HG03066 (cell line): Measurements from ENCODE around the gene CERS6.
A peak's percentile ranks its signal among the peaks of the same experiment; 100 is the strongest.
"Not testable (repeated sequence)": the region's sequence is repeated elsewhere in the genome, so short reads cannot be mapped to it uniquely, and the experiment has no call there.

ENCODE experiments used
- ATAC-seq: cut with Tn5 transposase; IDR thresholded peaks from one replicate; pipeline ENCODE4 v1.9.1; 2021; ENCODE audit warnings: low read depth; ENCODE audit not compliant: unreplicated experiment

The CERS6 gene

DNA sequence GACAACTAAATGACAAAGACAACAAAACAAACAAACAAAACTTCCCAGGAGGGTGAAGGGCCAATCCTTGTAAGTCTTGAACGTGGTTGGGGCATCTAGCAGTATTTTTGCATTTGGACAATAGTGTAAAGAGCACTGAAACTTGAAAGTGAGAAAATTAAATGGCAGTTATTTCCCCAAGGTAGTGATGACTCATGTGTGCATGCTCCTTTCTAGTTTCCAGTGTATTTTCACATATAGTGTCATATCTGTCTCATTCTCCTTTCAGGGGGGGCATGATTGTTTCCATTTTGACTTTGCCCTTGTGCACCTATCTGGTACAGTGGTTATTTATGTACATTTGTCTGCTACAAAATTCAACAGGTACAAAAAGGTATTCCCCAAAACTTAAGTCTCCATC is 39.5 kb downstream of the CERS6 start:
- peak; percentile 93 for ATAC-seq

DNA sequence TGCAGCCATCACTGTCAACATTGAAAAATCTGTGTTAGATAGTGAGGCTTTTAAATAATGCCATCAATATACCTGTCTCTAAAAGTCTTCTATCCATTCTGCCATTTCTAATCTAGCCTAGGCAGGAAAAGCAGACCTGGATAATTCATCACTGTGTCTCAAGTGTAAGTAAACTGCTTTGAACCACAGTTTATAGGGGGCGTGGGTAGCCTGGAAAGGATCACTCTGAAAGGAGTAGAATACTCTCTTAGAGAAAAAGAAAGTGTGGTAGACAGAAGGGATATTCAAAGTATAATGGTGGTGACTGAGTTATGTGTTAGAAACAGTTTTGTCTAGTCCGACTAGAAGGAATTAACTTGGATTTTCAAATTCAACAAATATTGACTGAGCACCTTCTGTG is 40.8 kb downstream of the CERS6 start:
- ATAC-seq: no peak

GRCh38 chr2:168499500-168499899 is 43.4 kb downstream of the CERS6 start:
- no peak for ATAC-seq

DNA sequence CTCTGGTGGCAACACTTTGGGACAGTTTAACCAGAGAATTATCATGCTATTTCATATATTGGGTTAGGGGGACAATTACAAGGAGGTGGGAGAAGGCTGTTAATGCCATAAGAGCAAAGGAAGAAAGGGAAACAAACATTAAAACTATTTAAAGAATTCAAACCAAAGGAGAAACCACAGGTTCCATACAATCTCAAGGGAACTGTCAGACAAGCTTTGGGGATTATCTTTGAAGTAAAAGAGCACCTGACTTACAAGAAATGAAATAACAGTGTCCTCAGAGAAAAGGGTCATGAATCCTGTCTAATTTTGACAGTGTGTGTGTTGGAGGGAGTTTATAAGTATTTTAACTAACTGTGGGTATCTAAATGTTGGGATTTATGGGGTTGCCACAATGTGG is 44.4 kb downstream of the CERS6 start:
- no peak for ATAC-seq

GRCh38 chr2:168501466-168502065 is 45.5 kb downstream of the CERS6 start:
- ATAC-seq: no peak

DNA sequence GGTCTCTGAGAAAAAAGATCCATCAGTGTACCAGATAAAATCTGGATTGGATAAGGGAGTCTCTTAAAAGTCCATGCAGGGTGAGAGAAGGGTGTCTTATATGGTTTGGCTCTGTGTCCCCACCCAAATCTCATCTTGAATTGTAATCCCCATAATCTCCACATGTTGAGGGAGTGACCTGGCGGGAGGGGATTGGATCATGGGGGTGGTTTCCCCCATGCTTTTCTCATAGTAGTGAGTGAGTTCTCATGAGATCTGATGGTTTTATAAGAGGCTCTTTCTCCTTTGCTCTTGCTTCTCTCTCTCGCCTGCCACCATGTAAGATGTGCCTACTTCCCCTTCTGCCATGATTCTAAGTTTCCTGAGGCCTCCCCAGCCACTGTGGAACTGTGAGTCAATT is 46.8 kb downstream of the CERS6 start:
- ATAC-seq: not testable (repeated sequence)

GRCh38 chr2:168503901-168504300 is 47.8 kb downstream of the CERS6 start:
- no peak for ATAC-seq

DNA sequence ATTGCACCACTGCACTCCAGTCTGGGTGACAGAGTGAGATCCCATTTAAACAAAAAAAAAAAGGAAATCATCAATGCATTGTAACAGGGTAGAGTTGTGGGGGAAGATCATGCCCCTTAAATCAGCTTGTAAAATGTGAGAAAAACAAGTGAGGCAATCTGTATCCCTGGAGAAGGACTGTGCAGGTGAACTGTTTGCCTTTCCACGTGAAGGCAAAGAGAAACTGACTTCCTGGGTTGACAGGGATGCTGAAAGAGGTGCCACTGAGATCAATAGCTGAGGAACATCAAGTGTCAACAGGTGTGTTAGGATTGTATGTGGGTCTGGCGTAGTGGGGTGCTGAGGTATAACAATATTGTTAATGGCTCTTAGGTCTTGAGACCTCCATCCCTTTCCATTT is 48.3 kb downstream of the CERS6 start:
- no peak for ATAC-seq

GRCh38 chr2:168510125-168510756 is 54.2 kb downstream of the CERS6 start:
- ATAC-seq: no peak

DNA sequence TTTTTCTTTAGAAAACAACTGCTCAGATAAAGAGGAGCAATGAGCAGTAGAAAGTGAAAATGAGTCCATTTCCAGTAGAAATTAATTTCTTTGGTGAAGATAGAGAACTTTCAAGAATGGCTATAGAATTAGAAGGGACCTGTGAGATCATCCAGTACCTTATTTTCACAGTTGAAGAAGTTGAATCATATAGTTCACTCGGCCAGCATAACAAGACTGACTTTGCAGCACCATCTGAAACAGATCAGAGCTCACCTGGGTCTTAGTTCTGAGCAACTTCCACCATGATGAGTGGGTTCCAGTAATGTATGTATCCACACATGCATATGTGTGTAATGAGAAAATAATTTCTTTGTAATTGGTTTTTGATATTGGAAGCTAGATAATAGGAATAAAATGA is 58.6 kb downstream of the CERS6 start:
- ATAC-seq: no peak

- no peak for ATAC-seq
These were observed 59.4 kb downstream of the CERS6 start for GRCh38 chr2:168515502-168515901.

GRCh38 chr2:168517816-168518215 is 61.7 kb downstream of the CERS6 start:
- no peak for ATAC-seq

DNA sequence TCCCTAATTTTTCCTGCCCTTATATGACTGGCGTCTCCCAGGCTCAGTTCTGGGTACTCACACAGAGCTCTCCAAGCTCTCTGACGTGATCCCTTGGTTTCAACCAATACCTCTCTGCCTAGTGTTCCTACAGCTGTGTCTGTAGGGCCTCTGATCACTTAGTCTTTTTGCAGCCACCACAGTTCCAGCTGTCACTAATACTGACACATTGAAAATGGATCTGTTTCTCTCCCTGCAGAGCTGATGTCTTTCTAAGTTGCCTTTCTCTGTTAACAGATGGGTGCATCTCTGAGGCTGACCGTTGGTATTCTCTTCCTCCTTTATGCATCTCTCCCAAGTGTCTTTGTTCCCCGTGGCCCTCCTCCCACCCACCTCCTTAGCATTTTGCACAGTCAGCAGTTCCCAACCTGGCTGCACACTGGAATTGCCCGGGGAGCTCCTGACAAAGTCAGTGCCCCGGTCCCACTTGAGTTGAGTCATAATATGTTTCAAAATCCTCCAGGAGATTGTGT is 62.5 kb downstream of the CERS6 start:
- ATAC-seq: peak; percentile 58

GRCh38 chr2:168519534-168520308 is 63.6 kb downstream of the CERS6 start:
- ATAC-seq: no peak

- no peak for ATAC-seq
These were observed 65.1 kb downstream of the CERS6 start for GRCh38 chr2:168521053-168521741.

GRCh38 chr2:168522446-168522845 is 66.4 kb downstream of the CERS6 start:
- ATAC-seq: no peak

DNA sequence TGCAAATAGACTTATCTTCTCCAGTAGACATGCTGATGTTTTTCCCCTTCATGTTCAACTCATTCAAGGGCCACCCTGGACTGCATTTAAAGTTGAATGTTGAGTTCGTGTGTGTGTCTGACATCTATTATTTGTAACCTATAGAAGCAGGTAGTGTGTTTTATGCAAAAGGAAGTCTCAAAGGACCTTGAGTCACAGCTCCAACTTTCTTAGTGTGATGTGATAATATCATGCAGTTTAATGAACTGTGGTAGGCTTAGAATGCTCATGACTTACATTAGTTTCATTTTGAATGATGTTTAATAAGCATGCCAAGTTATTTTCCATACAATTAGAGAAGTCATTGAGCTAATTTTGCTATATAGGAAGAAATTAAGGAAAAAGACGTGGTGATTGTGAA is 67.9 kb downstream of the CERS6 start:
- no peak for ATAC-seq

- ATAC-seq: no peak
These were observed 68.9 kb downstream of the CERS6 start for GRCh38 chr2:168525020-168525419.

- no peak for ATAC-seq
These were observed 69.8 kb downstream of the CERS6 start for GRCh38 chr2:168525716-168526446.

GRCh38 chr2:168526641-168527040 is 70.6 kb downstream of the CERS6 start:
- no peak for ATAC-seq
